Endodermal cell (in vitro differentiated cells): ENCODE measurements around the gene RECK. TPM values are rescaled to one million over a fixed set of nuclear protein-coding genes. Genes with fewer than 3 reads are reported as not detected.
"Not testable (repeated sequence)": the region's sequence is repeated elsewhere in the genome, so short reads cannot be mapped to it uniquely, and the experiment has no call there.

ENCODE experiments used
- DNase-seq: peaks from one replicate; pipeline ENCODE4 v3.0.0-alpha.2; 2017
- H3K27ac ChIP-seq: 2 replicates; pipeline ENCODE4 v1.5.1; 2013; ENCODE audit warnings: mild to moderate bottlenecking, low read depth, low read length, moderate library complexity
- H3K27me3 ChIP-seq: 2 replicates; pipeline ENCODE4 v1.6.1; 2013; ENCODE audit warnings: mild to moderate bottlenecking, low read length, moderate library complexity; ENCODE audit not compliant: insufficient read depth, control insufficient read depth, poor library complexity, severe bottlenecking
- H3K36me3 ChIP-seq: 2 replicates; pipeline ENCODE4 v1.7.0; 2013; ENCODE audit warnings: mild to moderate bottlenecking, low read length, moderate library complexity; ENCODE audit not compliant: control insufficient read depth, insufficient read depth
- H3K4me1 ChIP-seq: one replicate; pipeline ENCODE4 v1.7.0; 2013; ENCODE audit warnings: low read length; ENCODE audit not compliant: control insufficient read depth, insufficient read depth
- H3K4me3 ChIP-seq: 2 replicates; pipeline ENCODE4 v1.5.1; 2013; ENCODE audit warnings: mild to moderate bottlenecking, low read length, moderate library complexity
- H3K9ac ChIP-seq: 2 replicates; pipeline ENCODE4 v1.6.1; 2013; ENCODE audit warnings: mild to moderate bottlenecking, low read length, moderate library complexity; ENCODE audit not compliant: poor library complexity, severe bottlenecking; ENCODE audit errors: extremely low read depth
- H3K9me3 ChIP-seq: 2 replicates; pipeline ENCODE4 v1.6.1; 2013; ENCODE audit warnings: mild to moderate bottlenecking, low read length, moderate library complexity; ENCODE audit not compliant: control insufficient read depth
- H3K27ac Mint-ChIP-seq: 2 replicates; pipeline ENCODE4 v1.8.0; 2020; ENCODE audit warnings: mixed read lengths
- H3K27me3 Mint-ChIP-seq: 2 replicates; pipeline ENCODE4 v1.8.0; 2021; ENCODE audit warnings: mild to moderate bottlenecking, mixed read lengths; ENCODE audit not compliant: insufficient read depth
- H3K36me3 Mint-ChIP-seq: 2 replicates; pipeline ENCODE4 v1.8.0; 2020; ENCODE audit warnings: low read depth, mixed read lengths
- H3K4me1 Mint-ChIP-seq: 2 replicates; pipeline ENCODE4 v1.8.0; 2020; ENCODE audit warnings: mixed read lengths
- H3K4me3 Mint-ChIP-seq: 2 replicates; pipeline ENCODE4 v1.8.0; 2020; ENCODE audit warnings: mild to moderate bottlenecking, moderate library complexity, mixed read lengths
- H3K9me3 Mint-ChIP-seq: 2 replicates; pipeline ENCODE4 v1.8.0; 2020; ENCODE audit warnings: mild to moderate bottlenecking, mixed read lengths
- CTCF ChIP-seq: fragments of 200-600 bp; sonication (generic); conservative IDR thresholded peaks from 2 replicates; pipeline ENCODE4 v1.5.0; 2021; ENCODE audit warnings: antibody characterized with exemption, mild to moderate bottlenecking
- WGBS, 2 experiments: methylation state at CpG; one replicate each; pipeline versions ENCODE4 v1.1.5 to v1.1.7; 2013; ENCODE audit warnings: missing lambda C conversion rate in 2 of 2, mixed read lengths in 1 of 2; ENCODE audit not compliant: insufficient coverage in 1 of 2, insufficient read length in 1 of 2; 5-methylcytosine and 5-hydroxymethylcytosine counted together
- total RNA-seq, 2 donors: library from RNA; stranded (reverse); fragmentation: NEBNext Ultra II Directional in 1 of 2; extraction: Animal tissue kit (Norgen Biotek cat#: 25700) in 1 of 2; gene quantifications; 2 replicates in 1 of 2; 3 replicates in 1 of 2; pipeline ENCODE4 v1.2.1, GENCODE V29; 2021

The RECK gene
- total RNA-seq, 2 donors from 2014 or later = 11.5 to 16.1 TPM

- H3K4me1 ChIP-seq = no peaks in the 10 kb centered on the region
- no peak overlapping the region for H3K27ac Mint-ChIP-seq
- H3K9me3 ChIP-seq = no peaks in the 10 kb centered on the region
- 85 to 88% methylated on average over 5 of the region's 5 CpGs for WGBS, 2 experiments
- no peak overlapping the region for H3K27ac ChIP-seq
- no peaks in the 10 kb centered on the region for H3K9me3 Mint-ChIP-seq
- TF ChIP-seq CTCF = no peak
- H3K4me3 ChIP-seq = no peak overlapping the region
- no peaks in the 10 kb centered on the region for H3K4me1 Mint-ChIP-seq
- peaks cover 14% of the 10 kb centered on the region for H3K27me3 Mint-ChIP-seq
- no peak overlapping the region for H3K9ac ChIP-seq
- no peak overlapping the region for H3K4me3 Mint-ChIP-seq
- H3K36me3 Mint-ChIP-seq = peaks cover 6% of the 10 kb centered on the region
- H3K36me3 ChIP-seq = no peaks in the 10 kb centered on the region
- DNase-seq = no peak
- no peaks in the 10 kb centered on the region for H3K27me3 ChIP-seq
Measured at GRCh38 chr9:36127652-36128244, 91.0 kb downstream of the RECK start.

GRCh38 chr9:36128349-36128748 lies 91.6 kb downstream of the RECK start:
- Mint-ChIP-seq H3K27me3 (peaks cover 19% of the 10 kb centered on the region), H3K4me3 (no peak overlapping the region), H3K9me3 (no peaks in the 10 kb centered on the region), H3K27ac (no peak overlapping the region), H3K36me3 (no peaks in the 10 kb centered on the region), H3K4me1 (no peaks in the 10 kb centered on the region)
- Histone ChIP-seq H3K27me3 (no peaks in the 10 kb centered on the region), H3K9ac (no peak overlapping the region), H3K9me3 (no peaks in the 10 kb centered on the region), H3K4me1 (no peaks in the 10 kb centered on the region), H3K36me3 (no peaks in the 10 kb centered on the region), H3K27ac (no peak overlapping the region), H3K4me3 (no peak overlapping the region)
- peak; percentile 42 for DNase-seq
- WGBS, 2 experiments = 77 to 78% methylated on average over 6 to 8 of the region's 8 CpGs
- TF ChIP-seq CTCF = no peak

- Mint-ChIP-seq H3K27ac (no peak overlapping the region), H3K27me3 (peaks cover 27% of the 10 kb centered on the region), H3K4me3 (no peak overlapping the region), H3K4me1 (no peaks in the 10 kb centered on the region), H3K9me3 (no peaks in the 10 kb centered on the region), H3K36me3 (no peaks in the 10 kb centered on the region)
- WGBS, 2 experiments = 95% methylated on average over 10 to 12 of the region's 12 CpGs
- peak; percentile 8 for DNase-seq
- Histone ChIP-seq H3K27me3 (no peaks in the 10 kb centered on the region), H3K4me3 (no peak overlapping the region), H3K27ac (no peak overlapping the region), H3K4me1 (no peaks in the 10 kb centered on the region), H3K36me3 (no peaks in the 10 kb centered on the region), H3K9ac (no peak overlapping the region), H3K9me3 (no peaks in the 10 kb centered on the region)
- no peak for TF ChIP-seq CTCF
Measured at GRCh38 chr9:36129139-36129538, 92.4 kb downstream of the RECK start.

GRCh38 chr9:36131666-36132065 lies 95.0 kb downstream of the RECK start:
- H3K27ac Mint-ChIP-seq, H3K4me1 ChIP-seq, H3K27me3 ChIP-seq, H3K36me3 ChIP-seq, H3K9ac ChIP-seq, H3K9me3 ChIP-seq, H3K9me3 Mint-ChIP-seq, DNase-seq, H3K4me3 ChIP-seq, H3K36me3 Mint-ChIP-seq, H3K4me3 Mint-ChIP-seq, H3K27ac ChIP-seq: not testable (repeated sequence)
- WGBS, 2 experiments = 95 to 97% methylated on average over 2 to 7 of the region's 7 CpGs
- Mint-ChIP-seq H3K27me3 (peaks cover 42% of the 10 kb centered on the region), H3K4me1 (peaks cover 15% of the 10 kb centered on the region)
